HG03097 (cell line): Measurements from ENCODE around the gene NR2C2.
"Not testable (repeated sequence)": the region's sequence is repeated elsewhere in the genome, so short reads cannot be mapped to it uniquely, and the experiment has no call there.

Experiments used
- ATAC-seq: cut with Tn5 transposase; IDR thresholded peaks from one replicate; pipeline ENCODE4 v1.9.1; 2021; ENCODE audit not compliant: unreplicated experiment, low FRiP score

NR2C2 gene

DNA sequence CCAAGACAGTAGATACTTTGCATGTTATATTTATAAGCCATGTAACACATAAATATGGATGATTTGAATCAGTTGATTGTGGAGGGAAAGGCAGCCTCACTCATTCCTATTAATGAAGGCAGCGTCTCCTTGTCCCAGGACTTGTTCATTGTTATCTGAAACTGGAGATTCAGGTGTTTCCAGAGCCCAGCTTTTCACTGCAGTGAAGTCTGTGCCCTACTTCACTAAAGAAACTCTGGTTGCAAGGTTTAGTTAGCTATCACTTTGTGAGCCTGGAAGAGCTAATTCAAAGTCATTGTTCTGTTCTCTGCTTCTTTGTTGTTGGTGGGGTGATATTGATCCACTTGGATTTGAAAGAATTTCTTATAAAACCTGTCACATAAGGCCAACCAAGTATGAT lies 9.8 kb downstream of the NR2C2 start:
- ATAC-seq, result no peak

DNA sequence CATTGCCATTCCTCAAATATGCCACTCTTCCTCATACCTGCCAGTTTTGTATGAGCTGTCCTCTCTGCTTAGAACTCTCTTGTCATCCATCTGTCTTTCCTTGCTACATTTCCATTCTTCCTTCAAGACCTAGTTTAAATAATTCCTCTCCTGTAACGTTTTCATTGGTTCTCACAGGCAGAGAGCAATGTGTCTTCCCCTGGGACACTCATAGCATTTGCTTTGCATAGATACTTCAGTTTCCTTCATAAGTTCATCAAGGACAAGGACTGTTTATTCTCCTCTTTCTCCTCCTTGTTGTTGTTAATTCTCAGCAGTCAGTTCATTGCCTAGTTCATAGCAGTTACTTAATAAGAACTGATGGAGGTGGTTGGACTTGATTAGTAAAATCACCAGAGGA lies 10.5 kb downstream of the NR2C2 start:
- no peak for ATAC-seq

DNA sequence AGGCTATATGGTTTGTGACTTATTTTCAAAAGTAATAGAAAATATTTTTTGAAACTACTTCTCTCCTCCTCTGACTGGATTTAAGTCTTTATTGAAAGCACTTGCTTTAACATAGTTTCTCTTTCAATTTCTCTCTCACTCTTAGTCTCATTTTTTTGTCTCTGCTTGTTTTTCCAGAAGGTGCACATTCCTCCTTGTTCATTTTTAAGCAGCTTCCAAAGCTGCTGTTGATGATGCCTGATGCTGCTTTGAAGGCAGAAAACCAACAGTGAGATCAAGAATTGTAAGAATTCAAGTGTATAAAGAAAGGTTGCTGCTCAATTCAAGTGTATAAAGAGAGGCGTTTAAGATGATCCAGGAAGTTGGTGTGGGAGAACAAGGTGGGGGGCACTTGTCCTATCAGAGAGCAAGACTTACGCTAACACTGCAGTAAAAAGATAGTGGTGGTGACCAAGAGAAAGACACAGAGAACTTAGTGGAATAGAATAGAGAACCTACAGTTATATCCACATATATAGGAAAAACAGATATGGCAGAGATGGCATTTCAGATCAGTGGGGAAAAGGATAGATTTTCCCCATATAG lies 12.1 kb downstream of the NR2C2 start:
- no peak for ATAC-seq

DNA sequence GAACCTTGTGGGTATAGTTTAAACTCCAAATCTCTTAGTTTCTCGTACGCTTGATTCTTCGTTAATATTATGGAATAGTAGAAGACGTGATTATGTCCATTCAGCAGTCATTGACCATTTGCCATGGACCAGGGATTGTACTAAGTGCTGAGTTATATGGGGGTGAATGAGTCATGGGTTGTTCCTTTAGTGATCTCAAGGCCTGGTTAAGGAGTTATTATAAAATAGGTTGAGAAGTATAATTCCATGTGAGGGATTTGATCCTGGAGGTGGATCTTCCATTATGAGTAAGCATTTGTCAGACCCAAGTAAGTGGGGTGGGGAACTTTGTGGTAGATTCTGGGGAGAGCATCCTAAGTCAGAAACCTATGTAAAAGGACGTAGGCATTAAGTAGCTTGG lies 15.4 kb downstream of the NR2C2 start:
- ATAC-seq, result no peak

DNA sequence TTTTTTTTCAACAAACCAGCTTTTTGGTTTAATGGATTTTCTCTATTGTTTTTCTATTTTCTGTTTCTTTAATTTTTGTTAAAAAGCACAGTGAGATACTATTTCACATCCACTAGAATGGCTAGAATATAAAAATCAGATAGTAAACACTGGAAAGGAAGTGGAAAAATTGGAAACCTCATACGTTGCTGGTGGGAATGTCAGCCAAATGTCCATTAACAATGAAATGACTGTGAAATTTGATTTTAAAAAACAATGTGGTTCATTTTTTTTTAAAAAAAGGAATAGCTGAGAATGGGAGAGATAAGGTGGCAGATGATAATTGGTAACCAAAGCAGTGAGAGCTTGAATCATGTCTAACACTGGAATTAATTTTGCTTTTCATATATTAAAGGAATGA lies 19.9 kb downstream of the NR2C2 start:
- ATAC-seq, result no peak

DNA sequence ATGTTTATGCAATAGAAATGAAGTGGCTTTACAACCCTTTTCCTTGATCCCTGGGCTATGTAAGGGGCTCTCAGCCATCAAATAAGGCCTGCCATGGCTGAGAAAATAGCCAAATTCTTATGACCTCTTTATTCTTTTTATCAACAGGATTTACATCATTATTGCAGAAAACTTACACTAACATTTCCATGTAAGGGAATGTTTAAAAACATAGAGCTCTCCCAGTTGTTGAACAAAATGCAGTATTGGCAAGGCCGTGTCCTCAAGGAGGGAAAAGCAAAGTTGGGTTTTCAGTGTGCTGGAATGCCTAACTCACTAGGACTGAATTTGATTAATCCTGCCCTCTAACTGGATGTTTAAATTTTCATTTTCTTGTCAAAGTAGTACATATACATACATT lies 22.3 kb downstream of the NR2C2 start:
- ATAC-seq, result no peak

DNA sequence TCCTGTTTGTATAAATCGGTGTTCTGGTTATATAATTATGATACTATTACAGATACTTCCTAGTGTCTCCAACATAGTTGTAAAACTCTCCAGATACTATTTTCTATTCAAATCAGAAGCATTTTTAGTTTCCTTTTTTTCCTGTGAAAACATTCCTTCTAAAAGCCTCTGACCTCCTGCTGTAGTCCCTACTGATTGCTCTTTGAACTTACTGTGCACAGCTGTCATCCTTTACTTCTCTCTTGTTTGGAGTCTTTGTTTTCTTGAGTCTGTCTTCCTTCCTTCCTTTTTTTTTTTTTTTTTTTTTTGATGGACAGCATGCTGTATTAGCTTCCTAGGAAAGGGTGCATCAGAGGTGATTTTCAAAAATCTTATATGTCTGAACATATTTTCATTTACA lies 28.9 kb downstream of the NR2C2 start:
- ATAC-seq, result no peak

DNA sequence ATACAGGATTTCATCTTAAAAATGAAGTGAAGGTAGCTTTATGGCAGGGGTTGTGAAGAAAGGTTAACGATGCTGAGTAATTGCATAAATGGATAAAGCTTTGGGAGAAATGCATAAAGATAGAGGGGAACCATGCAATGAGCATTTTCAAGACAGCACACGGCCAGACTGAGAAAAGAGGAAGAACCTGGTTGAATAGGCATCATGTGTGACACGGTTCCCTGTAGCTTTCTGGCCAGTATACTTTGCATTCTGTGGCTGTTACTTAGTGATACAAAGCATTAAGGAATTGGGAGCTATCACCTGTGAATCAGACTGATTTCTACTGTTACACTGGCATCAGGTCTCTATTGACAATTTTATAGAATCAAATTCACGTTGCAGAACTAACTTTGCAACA lies 33.3 kb downstream of the NR2C2 start:
- no peak for ATAC-seq

DNA sequence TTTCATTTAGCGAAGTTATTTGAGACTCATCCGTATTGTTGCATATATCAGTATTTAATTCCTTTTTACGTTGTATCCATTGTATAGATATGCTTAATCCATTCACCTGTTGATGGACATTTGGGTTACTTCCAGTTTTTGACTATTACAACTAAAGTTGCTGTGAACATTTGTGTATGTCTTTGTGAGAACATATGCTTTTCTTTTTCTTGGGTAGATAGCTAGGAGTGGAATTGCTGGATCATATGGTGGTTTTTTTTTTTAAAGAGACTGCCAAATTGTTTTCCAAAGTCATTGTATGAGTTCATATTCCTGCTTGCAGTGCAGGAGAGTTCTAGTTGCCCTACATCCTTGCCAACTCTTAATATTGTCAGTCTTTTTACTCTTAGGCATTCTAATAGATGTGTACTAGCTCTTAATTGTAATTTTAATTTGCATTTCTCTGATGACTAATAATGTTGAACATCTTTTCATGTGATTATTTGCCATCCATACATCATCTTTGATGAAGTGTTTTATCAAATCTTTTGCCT lies 37.3 kb downstream of the NR2C2 start:
- ATAC-seq, result no peak

DNA sequence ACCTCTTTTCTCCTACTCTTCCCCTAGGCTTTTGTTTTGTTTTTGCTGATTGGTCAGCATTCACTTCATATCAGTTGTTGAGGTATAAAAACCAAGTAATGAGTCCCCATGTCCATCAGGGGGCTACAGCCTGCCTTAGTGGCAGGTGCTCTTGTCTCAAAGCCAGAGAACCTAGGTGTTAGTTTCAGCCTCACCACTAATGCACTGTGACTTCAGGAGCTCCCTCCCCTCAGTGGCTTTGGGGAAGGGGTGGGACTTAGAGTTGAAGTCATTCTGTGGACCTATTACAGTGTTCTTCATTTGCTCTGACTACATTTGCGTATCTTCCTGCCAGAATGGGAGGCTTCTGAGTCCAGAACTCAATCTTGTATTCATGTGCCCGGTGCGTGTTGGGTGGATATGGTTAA lies 41.6 kb downstream of the NR2C2 start:
- peak; percentile 98 for ATAC-seq

DNA sequence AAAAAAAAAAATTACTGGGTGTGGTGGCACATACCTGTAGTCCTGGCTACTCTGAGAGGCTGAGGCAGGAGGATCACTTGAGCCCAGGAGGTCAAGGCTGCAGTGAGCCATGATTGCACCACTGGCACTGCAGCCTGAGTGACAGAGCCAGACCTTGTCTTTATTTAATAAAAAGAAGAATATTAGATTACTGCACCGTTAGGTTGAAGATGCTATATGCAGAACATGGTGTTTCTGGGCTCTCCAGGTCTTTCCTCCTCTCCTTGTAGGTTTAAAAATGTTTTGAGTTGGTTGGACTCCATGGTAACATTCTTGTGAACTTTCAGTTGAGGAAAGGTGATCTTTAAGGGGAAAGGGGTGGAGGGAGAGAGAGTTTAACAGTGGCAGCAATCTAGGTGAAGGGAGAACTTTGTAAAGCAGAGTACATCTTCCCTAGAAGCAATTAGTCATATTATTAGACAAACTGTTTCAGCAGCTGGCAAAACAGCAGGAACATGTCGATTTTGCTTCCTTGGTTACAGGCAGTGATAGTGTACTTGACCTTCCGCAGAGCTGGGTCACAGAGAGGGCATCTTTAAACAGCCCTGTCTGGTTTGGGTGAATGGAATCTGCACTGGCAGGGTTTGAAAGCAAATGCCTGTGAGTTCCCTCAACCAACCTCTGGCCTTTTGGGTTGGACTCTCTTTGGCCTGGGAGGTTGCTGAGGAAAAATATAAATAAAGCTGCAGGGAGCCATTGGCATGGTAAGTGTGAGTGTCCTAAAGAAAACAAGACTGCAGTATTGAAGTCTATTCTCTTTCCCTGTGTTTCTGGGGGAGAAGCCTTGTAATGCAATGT lies 42.8 kb downstream of the NR2C2 start:
- ATAC-seq, result no peak

DNA sequence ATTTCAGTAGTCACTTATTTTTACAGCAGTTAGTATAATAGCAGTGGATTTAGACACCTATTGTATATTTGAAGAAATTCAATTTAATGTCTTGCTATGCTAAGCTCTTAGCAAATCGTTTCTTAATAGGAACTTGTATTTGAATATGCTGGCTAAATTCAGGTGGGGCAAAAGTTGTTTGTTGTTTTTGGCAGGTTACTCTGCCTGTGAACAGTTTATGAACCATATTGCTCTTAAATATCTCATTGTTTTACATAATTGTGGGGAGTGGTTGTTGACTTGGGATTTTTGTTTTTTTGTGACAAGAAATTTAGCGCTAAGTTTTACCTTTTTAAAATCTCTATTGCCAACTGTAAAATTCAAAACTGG lies 43.4 kb downstream of the NR2C2 start:
- no peak for ATAC-seq

DNA sequence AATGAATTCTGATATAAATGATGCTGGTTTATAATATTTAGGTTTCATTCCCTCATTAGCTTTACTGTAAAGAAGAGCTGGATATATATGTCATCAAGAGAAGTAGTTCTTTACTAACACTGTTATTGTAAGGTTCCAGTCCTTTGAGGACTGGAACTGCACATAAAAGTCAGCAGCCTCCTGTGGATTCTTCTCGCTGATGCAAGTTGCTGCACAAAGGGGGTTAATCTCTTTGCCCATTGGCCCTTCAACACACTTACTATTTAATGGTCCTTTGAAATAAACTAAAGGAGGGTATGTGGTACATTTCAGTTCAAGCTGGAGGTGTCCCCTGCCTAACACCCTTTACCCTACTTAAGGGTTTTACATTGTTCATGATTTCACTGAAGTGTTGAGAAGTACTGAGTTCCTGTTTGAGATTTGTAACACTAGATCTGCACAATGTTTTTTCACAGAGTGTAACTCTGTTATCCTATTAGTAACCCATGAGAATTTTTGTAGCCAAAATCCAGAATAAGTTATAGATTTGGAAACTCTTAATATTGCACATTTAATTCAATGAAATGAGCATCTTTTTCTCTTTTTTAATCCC lies 43.9 kb downstream of the NR2C2 start:
- no peak for ATAC-seq

DNA sequence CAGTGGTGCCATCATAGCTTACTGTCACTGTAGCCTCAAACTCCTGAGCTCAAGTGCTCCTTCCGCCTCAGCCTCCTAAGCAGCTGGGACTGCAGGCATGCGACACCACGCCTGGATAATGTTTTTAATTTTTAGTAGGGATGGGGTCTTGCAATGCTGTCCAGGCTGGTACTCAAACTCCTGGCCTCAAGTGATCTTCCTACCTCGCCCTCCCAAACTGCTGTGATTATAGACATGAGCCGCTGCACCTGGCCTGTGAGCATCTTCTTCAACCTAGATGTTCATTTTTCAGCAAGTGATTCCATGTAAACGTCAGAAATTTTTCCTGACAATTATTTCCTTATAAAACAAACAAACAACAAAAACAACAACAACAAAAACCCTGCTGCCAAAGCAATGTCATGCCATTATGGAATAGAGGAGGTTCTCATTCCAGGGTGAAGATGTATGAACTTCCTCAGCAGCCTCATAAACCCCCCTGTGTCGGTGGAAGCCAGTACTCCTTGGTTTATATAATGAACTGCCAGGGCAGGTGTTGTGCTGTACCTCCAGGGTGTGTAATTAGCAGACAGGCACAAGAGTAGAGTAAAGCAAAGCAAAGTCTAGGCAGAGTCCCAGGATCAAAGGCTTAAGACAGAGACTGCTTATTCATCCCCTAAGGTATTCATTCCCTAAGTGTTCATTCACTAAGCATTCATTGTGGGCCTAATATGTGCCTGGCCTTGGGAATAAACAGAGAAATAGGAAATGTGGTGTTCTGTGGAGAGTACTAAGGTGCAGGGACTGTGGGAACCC lies 44.6 kb downstream of the NR2C2 start:
- no peak for ATAC-seq

DNA sequence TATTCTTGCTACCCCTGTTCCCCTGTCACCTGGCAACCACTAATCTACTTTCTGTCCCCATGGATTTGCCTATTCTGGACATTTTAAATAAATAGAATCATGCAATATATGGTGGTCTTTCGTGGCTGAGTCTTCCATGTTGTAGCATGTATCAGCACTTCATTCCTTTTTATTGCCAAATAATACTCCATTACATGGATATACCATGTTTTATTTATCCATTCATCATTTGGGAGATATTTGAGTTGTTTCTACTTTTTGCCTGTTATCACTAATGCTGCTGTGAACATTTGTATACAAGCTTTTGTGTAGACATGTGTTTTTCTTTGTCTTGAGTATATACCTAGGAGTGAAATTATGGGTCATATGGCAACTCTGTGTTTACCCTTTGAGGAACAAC lies 50.6 kb downstream of the NR2C2 start:
- no peak for ATAC-seq

DNA sequence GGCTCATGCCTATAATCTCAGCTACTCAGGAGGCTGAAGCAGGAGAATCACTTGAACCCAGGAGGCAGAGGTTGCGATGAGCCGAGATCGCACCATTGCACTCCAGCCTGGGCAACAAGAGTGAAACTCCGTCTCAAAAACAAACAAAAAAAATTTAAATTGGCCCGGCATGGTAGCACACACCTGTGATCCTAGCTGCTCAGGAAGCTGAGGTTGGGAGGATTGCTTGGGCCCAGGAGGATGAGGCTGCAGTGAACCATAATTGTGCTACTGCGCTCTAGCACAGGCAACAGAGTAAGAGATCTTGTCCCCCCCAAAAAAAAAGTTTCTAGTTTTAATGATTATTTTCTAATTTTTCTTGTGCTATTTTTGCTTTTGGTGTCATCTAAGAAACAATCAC lies 51.8 kb downstream of the NR2C2 start:
- not testable (repeated sequence) for ATAC-seq

DNA sequence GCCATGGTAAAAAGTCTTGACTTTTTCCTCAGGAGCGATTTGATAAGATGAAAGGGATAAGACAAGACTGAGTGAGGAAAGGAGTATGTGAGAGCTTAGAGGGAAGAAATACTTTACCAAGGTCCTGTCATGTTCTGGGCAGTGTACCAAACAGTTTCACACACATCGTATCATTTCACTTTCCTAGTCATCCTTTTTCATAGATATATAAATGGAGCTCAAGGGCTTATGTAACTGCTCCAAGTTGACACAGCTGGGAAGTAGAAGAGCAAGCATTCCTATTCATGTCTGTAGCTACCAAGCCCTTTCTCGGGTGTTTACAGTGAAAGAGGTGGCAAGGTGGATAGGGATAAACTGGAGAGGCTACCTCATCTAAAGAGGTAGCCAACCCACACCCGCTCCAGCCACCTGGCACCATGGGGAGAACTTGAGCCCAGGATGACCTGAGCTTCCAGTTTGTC lies 60.3 kb downstream of the NR2C2 start:
- no peak for ATAC-seq

DNA sequence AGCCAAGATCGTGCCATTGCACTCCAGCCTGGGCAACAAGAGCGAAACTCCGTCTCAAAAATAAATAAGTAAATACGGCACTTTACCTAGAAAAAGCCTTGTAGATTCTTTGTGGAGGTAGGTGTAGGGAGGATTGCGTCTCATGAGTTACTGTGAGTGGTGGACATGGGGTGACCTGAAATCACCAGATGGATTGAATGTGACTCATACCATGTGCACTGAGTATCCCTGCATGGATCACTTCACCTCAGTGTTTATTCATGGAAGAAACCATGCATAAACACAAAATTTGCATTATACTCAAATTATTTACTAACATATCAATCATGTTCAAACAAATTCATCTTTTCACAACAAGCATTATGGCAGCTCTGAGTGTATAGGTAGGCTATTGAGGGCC lies 61.8 kb downstream of the NR2C2 start:
- ATAC-seq, result no peak

DNA sequence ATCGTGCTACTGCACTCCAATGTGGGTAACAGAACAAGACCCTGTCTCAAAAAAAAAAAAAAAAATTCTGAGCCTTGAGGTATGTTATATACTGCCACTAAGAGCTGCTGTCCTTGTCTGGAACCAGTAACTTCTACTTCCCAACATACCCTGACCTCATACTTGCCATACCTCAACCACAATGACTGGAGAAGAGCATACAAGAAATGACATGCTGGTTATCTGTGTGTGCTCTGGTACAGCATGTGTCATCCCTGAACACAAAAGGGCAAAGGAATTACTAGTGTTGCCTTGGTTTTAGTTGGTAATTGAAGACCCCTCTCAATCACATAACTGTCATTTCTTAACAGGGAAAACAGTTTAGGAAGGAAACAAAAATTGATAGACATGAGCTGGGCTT lies 63.3 kb downstream of the NR2C2 start:
- no peak for ATAC-seq

DNA sequence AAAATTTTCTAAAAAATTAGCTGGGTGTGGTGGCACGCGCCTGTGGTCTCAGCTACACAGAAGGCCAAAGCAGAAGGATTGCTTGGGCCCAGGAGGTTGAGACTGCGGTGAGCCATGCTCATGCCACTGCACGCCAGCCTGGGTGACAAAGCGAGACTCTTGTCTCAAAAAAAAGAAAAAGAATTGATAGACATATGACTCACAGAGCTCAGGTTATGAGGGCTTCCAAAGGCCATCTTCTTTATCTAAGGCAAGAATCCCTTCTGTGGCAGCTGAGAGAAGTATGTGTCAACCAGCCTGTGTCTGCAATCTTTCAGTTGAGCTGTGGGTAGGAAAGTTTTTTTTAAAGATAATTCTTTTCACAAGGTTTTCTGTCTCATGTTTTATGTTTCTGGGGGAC lies 63.8 kb downstream of the NR2C2 start:
- no peak for ATAC-seq
